ACC112 (cell line): ENCODE results near the gene KREMEN1.

Source experiments
- H2AFZ ChIP-seq: fragments of 200-600 bp; sonication (generic); one replicate; pipeline ENCODE4 v1.6.0; 2017; ENCODE audit warnings: antibody characterized with exemption, low read length; ENCODE audit not compliant: unreplicated experiment
- H3K27ac ChIP-seq: fragments of 200-600 bp; sonication (generic); 2 replicates; pipeline ENCODE4 v1.5.1; 2014; ENCODE audit warnings: low read depth, mild to moderate bottlenecking, antibody characterized with exemption, low read length, moderate library complexity
- H3K27me3 ChIP-seq: fragments of 200-600 bp; sonication (generic); 2 replicates; pipeline ENCODE4 v1.6.1; 2014; ENCODE audit warnings: mild to moderate bottlenecking, antibody characterized with exemption, low read length, moderate library complexity, mixed read lengths; ENCODE audit not compliant: insufficient read depth
- H3K36me3 ChIP-seq: fragments of 200-600 bp; sonication (generic); 2 replicates; pipeline ENCODE4 v1.6.1; 2016; ENCODE audit warnings: mild to moderate bottlenecking, antibody characterized with exemption, low read length, moderate library complexity, mixed read lengths; ENCODE audit not compliant: insufficient read depth
- H3K4me1 ChIP-seq: fragments of 200-600 bp; sonication (generic); one replicate; pipeline ENCODE4 v1.6.1; 2016; ENCODE audit warnings: low read length, mixed read lengths; ENCODE audit not compliant: insufficient read depth, unreplicated experiment, control insufficient read depth
- H3K4me3 ChIP-seq: fragments of 200-600 bp; sonication (generic); 2 replicates; pipeline ENCODE4 v1.5.1; 2014; ENCODE audit warnings: mild to moderate bottlenecking, low read depth, low read length
- H3K79me2 ChIP-seq: fragments of 200-600 bp; sonication (generic); one replicate; pipeline ENCODE4 v1.6.0; 2016; ENCODE audit warnings: low read length; ENCODE audit not compliant: control insufficient read depth, unreplicated experiment, insufficient read depth

The KREMEN1 gene

DNA sequence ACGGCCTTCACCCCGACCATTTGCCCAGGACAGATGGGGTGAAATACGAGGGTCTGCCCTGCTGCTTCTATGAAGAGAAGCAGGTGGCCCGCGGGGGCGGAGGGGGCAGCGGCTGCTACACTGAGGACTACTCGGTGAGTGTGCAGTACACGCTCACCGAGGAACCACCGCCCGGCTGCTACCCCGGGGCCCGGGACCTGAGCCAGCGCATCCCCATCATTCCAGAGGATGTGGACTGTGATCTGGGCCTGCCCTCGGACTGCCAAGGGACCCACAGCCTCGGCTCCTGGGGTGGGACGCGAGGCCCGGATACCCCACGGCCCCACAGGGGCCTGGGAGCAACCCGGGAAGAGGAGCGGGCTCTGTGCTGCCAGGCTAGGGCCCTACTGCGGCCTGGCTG is 22.4 kb upstream of the KREMEN1 start:
- Histone ChIP-seq H3K36me3 (no peaks in the 10 kb centered on the region), H3K27ac (no peak overlapping the region), H3K27me3 (no peaks in the 10 kb centered on the region), H3K4me1 (no peaks in the 10 kb centered on the region), H2AFZ (no peak overlapping the region), H3K4me3 (no peak overlapping the region), H3K79me2 (no peaks in the 10 kb centered on the region)

DNA sequence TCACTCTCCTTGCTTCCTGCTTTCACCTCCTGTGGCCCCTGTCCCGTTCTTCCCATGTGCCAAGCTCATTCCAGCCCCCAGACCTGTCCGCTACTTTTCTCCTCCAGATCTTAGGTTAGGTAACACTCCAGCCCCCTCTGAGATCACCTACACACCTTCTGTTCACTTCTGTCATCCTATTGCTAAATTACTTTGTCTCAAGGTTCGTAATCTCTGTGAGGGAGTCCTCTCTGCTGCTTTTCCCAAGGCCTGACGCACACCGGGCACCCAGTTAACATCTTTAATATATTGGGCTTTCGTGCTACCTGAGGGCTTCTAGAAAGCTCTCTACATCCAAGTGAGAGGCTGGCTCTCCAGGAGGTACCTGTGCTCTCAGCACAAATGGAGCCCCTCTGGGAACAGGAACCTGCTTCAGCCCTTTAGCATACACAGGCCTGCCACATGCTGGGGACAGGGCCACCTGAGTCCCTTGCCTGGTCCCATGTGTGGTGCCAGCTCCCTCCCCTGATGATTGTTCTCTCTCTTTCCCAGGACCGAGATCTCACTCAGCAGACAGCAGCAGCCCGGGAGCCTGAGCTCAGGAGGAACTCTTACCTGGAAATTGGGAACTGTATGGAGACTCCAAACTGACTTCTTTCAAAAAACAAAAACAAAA is 19.7 kb upstream of the KREMEN1 start:
- Histone ChIP-seq H3K79me2 (no peaks in the 10 kb centered on the region), H3K36me3 (no peaks in the 10 kb centered on the region), H2AFZ (no peak overlapping the region), H3K27me3 (no peaks in the 10 kb centered on the region), H3K4me1 (no peaks in the 10 kb centered on the region), H3K27ac (no peak overlapping the region), H3K4me3 (no peak overlapping the region)

DNA sequence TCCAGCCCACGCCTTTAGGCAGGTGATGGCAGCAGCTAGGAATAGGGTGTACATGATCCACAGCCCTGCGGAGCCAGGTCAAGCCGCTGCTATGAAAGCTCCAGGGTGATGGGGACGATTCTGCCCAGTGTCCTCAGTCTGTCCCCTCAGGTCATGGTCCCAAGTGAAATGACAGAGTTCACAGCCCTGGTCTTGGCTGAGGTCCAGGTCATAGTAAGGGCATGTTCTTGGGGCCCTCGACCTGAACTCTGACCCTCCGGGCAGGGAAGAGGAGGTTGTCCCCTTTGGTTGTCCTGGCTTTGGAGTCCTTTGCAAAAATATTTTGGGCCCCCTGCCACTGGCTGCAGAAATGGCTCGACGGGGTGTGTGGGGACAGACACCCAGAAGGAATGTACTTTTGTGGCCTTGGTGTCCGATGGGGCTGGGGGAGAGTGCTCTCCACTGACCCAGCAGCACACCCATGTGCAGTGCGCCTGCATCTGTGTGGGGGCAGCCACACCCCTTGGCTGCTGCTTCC is 18.5 kb upstream of the KREMEN1 start:
- Histone ChIP-seq H3K36me3 (no peaks in the 10 kb centered on the region), H2AFZ (no peak overlapping the region), H3K27me3 (no peaks in the 10 kb centered on the region), H3K79me2 (no peaks in the 10 kb centered on the region), H3K4me1 (no peaks in the 10 kb centered on the region), H3K4me3 (no peak overlapping the region), H3K27ac (no peak overlapping the region)

DNA sequence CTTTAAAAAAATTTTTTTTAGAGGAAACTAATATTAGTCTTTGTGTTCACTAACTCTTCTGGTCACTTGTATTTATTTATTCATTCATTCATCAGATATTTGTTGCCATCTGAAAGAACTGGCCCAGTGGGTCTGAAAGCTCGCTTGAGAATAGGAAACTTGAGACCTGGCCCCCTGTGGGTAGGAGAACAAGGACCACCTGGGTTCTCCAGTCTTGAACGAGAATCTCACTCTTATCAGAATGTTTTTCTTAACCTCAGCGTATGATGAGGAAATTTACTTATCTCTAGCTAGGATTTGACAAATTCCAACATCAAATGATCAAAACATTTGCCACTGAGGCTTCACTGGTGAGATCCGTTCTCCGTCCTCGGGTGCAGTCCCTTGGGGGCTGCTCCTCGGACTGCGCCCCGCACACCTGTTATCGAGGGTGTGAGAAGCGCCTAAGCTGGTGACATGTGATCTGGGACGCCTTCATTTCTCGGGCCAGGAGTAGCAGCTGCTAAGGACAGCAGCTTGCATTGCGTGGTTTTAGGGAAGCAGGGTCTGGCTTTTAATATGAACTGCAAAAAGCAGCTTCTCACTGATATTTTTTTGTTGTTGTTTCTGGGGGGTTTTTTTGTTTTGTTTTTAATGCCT is 17.5 kb upstream of the KREMEN1 start:
- Histone ChIP-seq H3K36me3 (no peaks in the 10 kb centered on the region), H3K4me3 (no peak overlapping the region), H3K79me2 (no peaks in the 10 kb centered on the region), H3K27me3 (no peaks in the 10 kb centered on the region), H3K4me1 (no peaks in the 10 kb centered on the region), H3K27ac (no peak overlapping the region), H2AFZ (no peak overlapping the region)

DNA sequence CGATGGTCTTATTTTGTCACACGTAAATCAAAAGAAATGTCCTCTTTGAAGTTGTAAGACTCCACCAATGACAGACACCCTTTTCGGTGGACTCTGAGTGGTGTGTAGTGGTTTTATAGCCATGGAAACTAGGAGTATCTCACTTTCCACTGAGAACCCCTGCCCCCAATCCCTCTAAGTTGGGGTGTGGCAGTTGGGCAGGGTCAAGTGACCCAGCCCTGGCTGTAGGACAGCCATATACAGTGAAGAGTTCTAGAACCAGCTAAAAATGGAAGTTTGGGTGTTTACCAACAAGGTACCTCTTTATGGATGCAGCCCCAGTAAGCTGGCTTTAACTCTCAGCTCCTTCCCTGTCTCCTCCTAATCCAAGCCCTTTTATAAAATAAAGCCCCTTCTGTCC is 16.4 kb upstream of the KREMEN1 start:
- Histone ChIP-seq H2AFZ (no peak overlapping the region), H3K4me3 (no peak overlapping the region), H3K27ac (no peak overlapping the region), H3K4me1 (no peaks in the 10 kb centered on the region), H3K36me3 (no peaks in the 10 kb centered on the region), H3K27me3 (no peaks in the 10 kb centered on the region), H3K79me2 (no peaks in the 10 kb centered on the region)

DNA sequence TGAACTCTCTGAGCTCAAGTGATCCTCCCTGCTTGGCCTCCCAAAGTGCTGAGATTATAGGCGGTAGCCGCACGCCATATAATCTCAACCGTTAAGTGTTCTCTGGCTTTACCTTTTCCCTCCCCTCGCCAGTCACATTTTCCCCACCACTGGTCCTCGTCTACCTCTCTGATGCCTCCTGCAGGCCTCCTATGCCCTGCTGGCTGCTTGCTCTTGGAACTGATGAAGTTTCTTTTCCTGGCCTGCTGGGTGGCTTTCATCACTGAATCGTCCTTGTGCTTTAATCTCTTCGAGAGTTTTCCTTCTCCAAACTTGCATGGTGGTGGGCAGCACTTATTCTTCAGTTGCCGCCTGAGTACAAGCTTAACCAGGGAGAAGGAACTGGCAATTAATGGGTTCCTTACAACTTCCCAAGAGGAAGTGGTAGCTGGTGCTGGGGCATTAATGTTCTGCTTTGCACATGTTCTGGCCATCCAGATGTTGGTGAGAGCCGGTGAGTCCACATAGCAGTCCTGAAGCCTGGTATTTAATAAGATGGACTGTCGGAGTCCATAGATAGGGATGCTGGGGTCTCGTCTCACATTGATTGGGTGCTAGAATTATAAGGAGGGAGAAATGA is 12.5 kb upstream of the KREMEN1 start:
- H2AFZ ChIP-seq: no peak overlapping the region
- no peaks in the 10 kb centered on the region for H3K36me3 ChIP-seq

DNA sequence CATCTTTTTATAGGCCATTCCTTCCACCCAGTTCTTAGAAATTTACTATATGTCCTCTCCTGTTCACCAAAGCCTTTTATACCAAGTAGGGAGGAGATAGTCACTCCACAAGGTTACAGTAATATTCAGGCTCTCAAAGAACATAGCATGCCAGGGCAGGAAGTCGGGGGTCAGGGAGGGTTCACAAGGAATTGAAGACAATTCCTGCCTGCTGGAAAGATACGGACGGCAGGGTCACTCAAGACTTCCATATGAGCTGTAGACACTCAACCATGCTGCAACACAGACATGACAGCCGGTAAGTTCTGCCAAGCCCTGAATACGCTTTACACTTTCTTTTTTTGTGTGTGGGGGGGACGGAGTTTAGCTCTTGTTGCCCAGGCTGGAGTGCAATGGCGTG is 11.9 kb upstream of the KREMEN1 start:
- no peak overlapping the region for H3K27ac ChIP-seq
- no peaks in the 10 kb centered on the region for H3K4me1 ChIP-seq
- no peak overlapping the region for H2AFZ ChIP-seq
- no peaks in the 10 kb centered on the region for H3K79me2 ChIP-seq
- no peaks in the 10 kb centered on the region; the same call in 1 of the 2 replicates for H3K27me3 ChIP-seq
- no peaks in the 10 kb centered on the region for H3K36me3 ChIP-seq
- no peak overlapping the region for H3K4me3 ChIP-seq

More for the DNA sequence above, 12.5 kb upstream of the KREMEN1 start:
- no peak overlapping the region for H3K27ac ChIP-seq
- no peaks in the 10 kb centered on the region for H3K27me3 ChIP-seq
- H3K4me3 ChIP-seq: no peak overlapping the region
- H3K4me1 ChIP-seq: no peaks in the 10 kb centered on the region
- no peaks in the 10 kb centered on the region for H3K79me2 ChIP-seq

DNA sequence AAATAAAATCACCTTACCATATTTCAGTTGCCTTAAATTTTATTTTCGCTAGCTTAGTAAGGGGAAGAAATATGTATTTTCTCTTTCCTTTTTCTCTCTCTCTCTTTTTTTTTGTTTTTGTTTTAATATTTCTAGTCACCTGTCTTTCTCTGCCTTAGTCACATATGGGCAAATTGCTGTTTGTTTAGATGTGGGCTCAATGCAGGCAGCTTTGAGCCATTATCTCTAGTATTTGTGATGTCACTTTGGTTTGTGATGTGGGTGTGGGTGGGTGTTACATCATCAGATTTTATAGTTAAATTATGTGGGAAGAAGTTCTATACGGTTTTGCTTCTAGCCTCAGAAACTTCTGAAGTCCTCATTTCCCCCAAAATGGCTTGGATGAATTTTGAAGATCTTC is 11.1 kb upstream of the KREMEN1 start, which contains the start of gene C22orf31:
Gene C22orf31, minus strand, starts transcription at position 59 of the 400 bp plus-strand sequence. Its CDS starts 39 bp downstream, at position 20.
- Histone ChIP-seq H3K4me3 (no peak within 1 kb of the TSS), H3K79me2 (no peaks in the 10 kb centered on the region), H3K27me3 (no peaks in the 10 kb centered on the region; the same call in 1 of the 2 replicates), H3K4me1 (no peaks in the 10 kb centered on the region), H3K36me3 (no peaks in the 10 kb centered on the region), H2AFZ (no peak within 1 kb of the TSS), H3K27ac (no peak within 1 kb of the TSS)

DNA sequence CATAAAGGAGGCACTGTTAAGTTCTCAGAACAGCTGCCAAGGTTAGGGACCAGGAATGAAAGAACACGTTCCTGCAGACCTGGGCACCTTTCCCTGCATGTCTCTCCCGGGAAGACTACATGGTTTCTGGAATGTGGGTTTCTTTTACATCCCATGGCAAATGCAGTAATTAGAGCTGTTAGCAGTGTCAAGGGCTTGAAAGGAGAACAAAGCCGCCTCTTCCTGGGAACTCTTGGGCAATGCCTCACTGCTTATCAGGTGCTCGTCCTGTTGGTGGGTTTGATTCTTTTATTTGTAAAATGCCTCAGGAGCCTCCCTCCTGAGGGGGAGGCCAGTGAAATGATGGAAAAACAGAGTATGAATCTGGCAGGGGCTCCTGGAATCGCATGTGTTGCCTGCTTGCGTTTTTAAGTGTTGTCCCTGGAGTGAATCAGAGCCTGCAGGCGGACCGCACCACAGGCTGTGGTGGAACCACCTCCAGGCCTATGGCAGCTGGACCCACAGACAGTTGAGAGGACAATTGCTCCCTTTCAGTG is 10.5 kb upstream of the KREMEN1 start:
- Histone ChIP-seq H2AFZ (no peak overlapping the region), H3K27ac (no peak overlapping the region), H3K4me1 (no peaks in the 10 kb centered on the region)

DNA sequence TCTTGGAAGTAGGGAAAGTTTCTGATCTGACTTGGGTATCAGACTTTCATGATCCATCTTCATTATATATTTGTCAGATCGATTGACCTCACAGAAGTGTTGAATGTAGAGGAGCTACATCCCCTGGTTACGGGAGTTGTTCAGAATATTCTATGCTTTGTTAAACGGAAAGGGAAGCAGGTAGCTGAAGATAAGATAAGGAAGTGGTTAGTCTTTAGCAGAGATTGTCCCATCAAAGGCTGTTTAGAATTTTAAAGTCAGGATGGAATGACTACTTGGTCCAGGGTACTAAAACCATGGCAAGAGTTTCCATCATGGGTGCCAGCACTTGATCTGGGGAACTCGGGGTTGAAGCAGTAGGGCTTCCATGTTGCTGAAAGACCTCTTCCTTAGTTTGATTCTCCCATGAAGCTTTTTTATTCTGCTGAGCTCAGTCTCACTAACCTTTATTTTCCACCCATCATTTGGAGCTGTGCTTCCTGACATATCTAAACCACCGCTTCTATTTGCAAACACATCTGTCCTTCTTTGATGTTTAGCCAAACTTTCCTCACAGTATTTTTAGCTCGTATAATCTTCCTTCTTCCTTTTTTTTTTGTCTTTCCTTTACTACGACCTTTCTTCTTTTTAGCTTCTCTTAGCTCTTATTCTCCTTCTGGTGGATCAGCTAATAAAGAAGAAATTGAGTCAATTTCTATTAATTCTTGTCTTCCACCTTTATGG is 7.2 kb upstream of the KREMEN1 start:
- Histone ChIP-seq H3K36me3 (no peaks in the 10 kb centered on the region), H3K4me3 (no peak overlapping the region), H3K79me2 (no peaks in the 10 kb centered on the region), H3K27me3 (no peaks in the 10 kb centered on the region; the same call in 1 of the 2 replicates), H3K27ac (no peak overlapping the region), H3K4me1 (no peaks in the 10 kb centered on the region), H2AFZ (no peak overlapping the region)

More for the DNA sequence above, 10.5 kb upstream of the KREMEN1 start:
- H3K79me2 ChIP-seq: no peaks in the 10 kb centered on the region
- H3K4me3 ChIP-seq: no peak overlapping the region
- no peaks in the 10 kb centered on the region; the same call in 1 of the 2 replicates for H3K27me3 ChIP-seq
- H3K36me3 ChIP-seq: no peaks in the 10 kb centered on the region
